Daoy (cell line): ENCODE results near the gene LRFN2. TPM values are rescaled to one million over a fixed set of nuclear protein-coding genes. Genes with fewer than 3 reads are reported as not detected.

ENCODE experiments used
- DNase-seq: peaks from one replicate; pipeline ENCODE4 v3.0.0-alpha.2; 2015; ENCODE audit warnings: low read depth
- total RNA-seq: library from RNA; depleted of rRNA; stranded (reverse); fragments of >200 nt; shearing (Covaris generic); gene quantifications from 2 replicates; pipeline ENCODE4 v1.2.3, GENCODE V29; 2014

LRFN2 gene
- total RNA-seq, 1 experiment from 2014 or later = 0.17 TPM

- DNase-seq = no peak
Observed at GRCh38 chr6:40349901-40350746, 237.0 kb downstream of the LRFN2 start.

GRCh38 chr6:40349123-40349900, 237.9 kb downstream of the LRFN2 start:
- DNase-seq = peak; percentile 19

DNA sequence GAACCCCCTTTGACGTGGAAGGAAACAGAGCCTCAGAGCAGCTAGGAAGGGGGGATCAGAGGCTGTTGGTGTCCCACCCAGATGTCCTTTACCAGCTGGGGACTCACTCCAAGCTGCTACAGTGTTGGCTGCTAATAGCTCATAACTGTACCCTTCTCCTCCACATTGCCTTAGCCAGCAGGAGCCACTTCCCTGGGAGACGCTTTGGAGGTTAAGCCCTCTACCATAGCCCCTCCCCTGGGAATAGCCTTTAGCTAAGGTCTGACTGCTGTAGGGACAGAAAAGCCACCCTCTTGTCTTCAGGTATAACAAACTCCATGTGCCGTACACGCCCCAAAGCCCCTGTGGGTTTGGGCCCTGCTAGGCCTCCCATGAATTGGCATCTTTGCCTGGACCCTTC, 238.6 kb downstream of the LRFN2 start:
- DNase-seq = no peak

- no peak for DNase-seq
Observed at GRCh38 chr6:40347571-40348011, 239.6 kb downstream of the LRFN2 start.

DNA sequence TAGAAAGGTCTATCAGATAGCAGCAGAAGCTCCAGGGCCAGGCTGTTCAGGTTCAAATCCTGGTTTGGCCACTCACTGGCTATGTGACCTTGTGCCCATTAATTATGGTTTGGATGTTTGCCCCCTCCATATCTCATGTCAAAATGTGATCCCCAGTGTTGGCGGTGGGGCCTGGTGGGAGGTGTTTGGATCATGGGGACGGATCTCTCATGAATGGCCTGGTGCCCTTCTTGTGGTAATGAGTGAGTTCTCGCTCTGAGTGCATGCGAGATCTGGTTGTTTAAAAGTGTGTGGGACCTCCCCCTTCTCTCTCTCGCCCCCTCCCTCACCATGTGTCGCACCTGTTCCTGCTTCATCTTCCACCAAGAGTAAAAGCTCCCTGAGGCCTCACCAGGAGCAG, 240.9 kb downstream of the LRFN2 start:
- no peak for DNase-seq

GRCh38 chr6:40344566-40345167, 242.5 kb downstream of the LRFN2 start:
- DNase-seq = no peak

DNA sequence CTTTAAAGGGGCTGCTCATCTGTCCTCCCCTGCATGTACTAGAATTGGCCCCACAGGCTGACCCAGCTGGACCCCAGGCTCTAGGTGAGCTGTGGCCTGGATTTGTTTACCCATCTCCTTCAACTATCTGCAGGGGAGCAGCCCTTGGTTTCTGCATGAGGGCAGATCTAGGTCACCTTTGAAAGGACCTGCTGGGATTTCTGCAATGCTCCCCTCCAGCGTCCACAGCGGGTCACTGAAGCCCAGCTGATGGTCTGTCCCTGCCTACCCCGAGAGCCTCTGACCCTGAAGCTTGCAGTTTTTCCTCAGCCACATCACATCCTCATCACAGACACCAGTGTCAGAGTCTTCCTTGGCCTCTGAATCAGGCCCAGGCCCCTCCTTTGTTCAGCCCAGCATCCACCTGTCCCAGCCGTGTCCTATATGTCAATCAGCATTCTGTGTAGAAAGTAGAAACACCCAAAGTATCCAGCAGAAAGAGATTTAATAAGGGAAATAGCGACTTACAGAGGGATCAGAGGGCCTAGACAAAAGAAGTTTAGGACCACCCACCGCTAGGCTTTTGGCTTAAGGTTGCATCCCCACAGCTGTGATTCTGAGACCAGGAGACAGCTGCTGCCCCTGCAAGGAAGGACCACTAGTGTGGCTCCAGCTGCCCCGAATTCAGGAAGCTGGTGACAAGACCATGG, 243.1 kb downstream of the LRFN2 start:
- DNase-seq = no peak

DNA sequence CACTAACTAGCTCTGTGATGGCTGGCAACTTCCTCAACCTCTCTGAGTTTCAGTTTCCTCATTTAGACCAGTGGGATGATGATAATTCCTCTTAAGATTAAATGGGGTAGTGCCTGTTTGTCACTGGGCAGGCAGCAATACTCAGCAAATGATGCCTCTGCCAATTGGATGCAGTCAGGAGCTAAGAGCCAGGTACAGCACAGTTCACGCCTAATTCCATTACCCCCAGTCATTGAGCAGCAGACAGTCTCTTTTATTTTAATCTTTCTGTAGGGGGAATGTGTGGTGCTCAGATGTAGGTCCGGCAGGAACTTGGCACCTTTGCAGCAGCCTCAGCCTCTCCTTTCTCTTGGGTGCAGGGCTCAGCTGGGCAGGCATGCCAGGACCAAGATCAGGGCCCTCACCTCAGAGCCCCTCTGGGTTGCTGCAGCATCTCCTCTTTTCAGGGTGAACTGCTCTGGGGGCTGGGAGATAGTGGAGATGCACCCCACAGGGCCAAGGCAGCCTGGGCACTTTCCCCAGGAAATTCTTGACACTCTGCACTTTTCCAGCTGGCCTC, 243.8 kb downstream of the LRFN2 start:
- DNase-seq = no peak

GRCh38 chr6:40342723-40343122, 244.4 kb downstream of the LRFN2 start:
- no peak for DNase-seq

DNA sequence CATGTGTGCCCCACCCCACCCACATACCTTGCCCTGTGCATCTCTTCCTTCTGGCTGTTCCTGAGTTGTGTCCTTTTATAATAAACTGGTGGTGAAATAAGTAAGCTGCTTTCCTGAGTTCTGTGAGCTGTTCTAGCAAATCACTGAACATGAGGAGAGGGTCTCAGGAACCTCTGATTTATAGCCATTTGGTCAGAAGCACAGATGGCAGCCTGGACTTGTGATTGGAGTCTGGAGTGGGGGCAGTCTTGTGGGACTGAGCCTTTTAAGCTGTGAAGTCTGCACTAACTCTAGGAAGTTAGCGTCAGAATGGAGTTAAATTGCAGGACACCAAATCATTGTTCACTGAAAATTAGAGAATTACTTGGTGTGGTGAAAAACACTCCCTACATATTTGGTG, 245.4 kb downstream of the LRFN2 start:
- no peak for DNase-seq
